Spleen (tissue), 7 donors: ENCODE measurements around the gene ULK2.

Experiments used
- POLR2A ChIP-seq, 3 donors: fragments of 450-650 bp; IDR thresholded peaks; one replicate each; pipeline ENCODE4 v1.5.1; 2017; ENCODE audit warnings: antibody characterized with exemption in 3 of 3, mild to moderate bottlenecking in 1 of 3
- TF ChIP-seq, protein P1 (sequence below), 11 experiments: fragments of 200-600 bp in 7 of 11; fragments of 450-650 bp in 4 of 11; sonication (generic) in 4 of 11; IDR thresholded peaks in 8 of 11; conservative IDR thresholded peaks in 3 of 11; 1 replicate in 7 of 11; 2 replicates in 4 of 11; pipeline versions ENCODE4 v1.4.0 to v1.8.0; 2016 to 2021; ENCODE audit warnings: antibody characterized with exemption in 11 of 11, inconsistent platforms in 4 of 11, mild to moderate bottlenecking in 1 of 11
- donor health status: DM: no; HTN: no; CAD: no; lungs with moderate emphysema.
- donor health status: DM: no; HTN: no; CAD: no.
- donor health status: DM: no; HTN: no; CAD: no.

GRCh38 chr17:19757536-19758180, 110.1 kb downstream of the ULK2 start:
- no peak for TF ChIP-seq POLR2A (IDR thresholded peaks at IDR 0.05)
- TF ChIP-seq, protein P1, sequence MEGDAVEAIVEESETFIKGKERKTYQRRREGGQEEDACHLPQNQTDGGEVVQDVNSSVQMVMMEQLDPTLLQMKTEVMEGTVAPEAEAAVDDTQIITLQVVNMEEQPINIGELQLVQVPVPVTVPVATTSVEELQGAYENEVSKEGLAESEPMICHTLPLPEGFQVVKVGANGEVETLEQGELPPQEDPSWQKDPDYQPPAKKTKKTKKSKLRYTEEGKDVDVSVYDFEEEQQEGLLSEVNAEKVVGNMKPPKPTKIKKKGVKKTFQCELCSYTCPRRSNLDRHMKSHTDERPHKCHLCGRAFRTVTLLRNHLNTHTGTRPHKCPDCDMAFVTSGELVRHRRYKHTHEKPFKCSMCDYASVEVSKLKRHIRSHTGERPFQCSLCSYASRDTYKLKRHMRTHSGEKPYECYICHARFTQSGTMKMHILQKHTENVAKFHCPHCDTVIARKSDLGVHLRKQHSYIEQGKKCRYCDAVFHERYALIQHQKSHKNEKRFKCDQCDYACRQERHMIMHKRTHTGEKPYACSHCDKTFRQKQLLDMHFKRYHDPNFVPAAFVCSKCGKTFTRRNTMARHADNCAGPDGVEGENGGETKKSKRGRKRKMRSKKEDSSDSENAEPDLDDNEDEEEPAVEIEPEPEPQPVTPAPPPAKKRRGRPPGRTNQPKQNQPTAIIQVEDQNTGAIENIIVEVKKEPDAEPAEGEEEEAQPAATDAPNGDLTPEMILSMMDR (IDR thresholded peaks at IDR 0.05 in 8 of 11, conservative IDR thresholded peaks at IDR 0.05 in 3 of 11) = no peak
